Stimulated activated CD4-positive, alpha-beta T cell treated with anti-CD3 and anti-CD28 coated beads, Interleukin-12 subunit alpha, Interleukin-12 subunit beta, amount 100 ng/mL, for 4 hours (primary cell): Measurements from ENCODE around the gene F2RL1.
A peak's percentile ranks its signal among the peaks of the same experiment; 100 is the strongest.
"Not testable (repeated sequence)": the region's sequence is repeated elsewhere in the genome, so short reads cannot be mapped to it uniquely, and the experiment has no call there.

Experiments
- DNase-seq: peaks from one replicate; pipeline ENCODE4 v3.0.0-alpha.2; 2020

F2RL1 gene, protein sequence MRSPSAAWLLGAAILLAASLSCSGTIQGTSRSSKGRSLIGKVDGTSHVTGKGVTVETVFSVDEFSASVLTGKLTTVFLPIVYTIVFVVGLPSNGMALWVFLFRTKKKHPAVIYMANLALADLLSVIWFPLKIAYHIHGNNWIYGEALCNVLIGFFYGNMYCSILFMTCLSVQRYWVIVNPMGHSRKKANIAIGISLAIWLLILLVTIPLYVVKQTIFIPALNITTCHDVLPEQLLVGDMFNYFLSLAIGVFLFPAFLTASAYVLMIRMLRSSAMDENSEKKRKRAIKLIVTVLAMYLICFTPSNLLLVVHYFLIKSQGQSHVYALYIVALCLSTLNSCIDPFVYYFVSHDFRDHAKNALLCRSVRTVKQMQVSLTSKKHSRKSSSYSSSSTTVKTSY

DNA sequence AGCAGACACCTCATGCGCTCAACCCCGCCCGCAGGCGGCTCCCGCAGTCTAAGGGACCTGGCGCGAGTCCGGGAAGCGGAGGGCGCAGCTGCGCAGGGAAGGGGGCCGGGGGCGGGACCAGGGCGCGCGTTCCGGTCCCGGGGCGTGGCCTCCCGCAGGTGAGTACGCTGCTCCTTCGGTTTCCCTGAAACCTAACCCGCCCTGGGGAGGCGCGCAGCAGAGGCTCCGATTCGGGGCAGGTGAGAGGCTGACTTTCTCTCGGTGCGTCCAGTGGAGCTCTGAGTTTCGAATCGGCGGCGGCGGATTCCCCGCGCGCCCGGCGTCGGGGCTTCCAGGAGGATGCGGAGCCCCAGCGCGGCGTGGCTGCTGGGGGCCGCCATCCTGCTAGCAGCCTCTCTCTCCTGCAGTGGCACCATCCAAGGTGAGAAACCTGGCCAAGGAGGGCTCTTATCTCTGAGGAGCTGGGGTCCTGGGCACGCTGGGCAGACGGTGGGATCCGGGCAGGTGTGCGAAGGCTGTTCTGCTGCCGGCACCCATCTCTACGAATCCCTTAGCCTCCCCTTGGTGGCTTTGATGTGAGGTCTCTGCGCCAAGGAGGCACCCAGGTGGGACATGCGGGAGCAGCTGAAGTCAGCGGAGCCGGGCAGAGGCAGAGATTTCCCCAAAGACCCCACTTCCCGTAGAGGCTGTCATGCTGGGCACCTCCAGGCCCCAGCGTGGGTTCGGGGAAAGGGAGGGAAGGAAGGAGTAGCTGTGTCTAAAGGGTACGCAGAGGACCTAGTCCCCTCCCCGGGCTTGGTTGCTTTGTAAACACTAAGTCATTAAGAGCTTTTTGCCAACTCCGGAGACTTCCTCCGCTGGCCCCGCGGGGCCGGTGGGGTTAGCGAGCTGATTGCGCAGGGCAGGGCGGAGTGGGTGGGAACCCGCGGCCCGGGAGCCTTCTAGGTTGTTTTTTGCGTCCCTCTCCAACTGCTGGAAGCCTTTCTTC lies at the start of gene F2RL1:
Gene F2RL1, plus strand, starts transcription at position 187 of the 988 bp plus-strand sequence. Its CDS starts 153 bp downstream, at position 340.
- DNase-seq: peak; percentile 60

DNA sequence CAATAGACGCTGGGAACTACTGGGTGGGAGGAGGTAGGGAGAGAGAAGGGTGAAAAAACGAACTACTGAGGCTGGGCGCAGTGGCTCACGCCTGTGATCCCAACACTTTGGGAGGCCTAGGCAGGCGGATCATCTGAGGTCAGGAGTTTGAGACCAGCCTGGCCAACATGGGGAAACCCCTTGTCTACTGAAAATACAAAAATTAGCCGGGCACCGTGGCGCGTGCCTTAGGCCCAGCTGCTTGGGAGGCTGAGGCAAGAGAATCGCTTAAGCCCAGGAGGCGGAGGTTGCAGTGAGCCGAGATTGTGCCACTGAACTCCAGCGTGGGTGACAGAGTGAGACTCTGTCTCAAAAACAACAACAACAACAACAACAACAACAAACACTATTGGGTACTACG lies 47.8 kb upstream of the F2RL1 start:
- not testable (repeated sequence) for DNase-seq

DNA sequence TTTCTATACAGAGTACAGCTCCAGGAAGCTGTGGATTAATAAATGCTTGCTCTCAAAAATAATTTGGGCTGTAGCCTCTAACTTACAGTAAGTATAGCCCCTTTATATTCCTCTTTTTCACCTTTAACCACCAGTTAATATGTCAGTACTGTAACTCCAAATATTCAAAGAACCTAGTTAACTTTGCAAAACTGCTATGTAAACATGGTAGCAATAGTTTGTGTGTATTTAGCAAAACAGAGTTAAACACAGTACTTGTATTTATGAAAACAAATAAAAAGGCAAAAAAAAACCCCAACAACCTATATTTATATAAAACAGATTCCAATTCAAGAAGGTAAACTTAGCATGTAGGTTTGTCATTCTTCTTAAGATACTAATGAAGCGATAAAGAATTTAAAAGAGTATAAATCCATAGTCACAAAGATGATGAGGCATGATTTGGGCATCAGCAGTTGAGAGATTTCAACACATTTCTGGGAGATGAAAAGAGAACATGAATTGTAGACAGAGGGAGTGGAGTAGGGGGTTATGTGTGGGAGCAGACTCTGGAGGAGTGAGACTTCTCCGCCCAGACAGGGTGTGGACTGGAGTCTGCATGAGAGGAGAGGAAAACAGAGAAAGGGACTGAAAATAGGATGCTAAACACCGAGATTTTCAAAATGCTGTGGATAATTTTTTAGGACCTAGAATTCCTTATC lies 47.0 kb upstream of the F2RL1 start:
- DNase-seq: no peak

DNA sequence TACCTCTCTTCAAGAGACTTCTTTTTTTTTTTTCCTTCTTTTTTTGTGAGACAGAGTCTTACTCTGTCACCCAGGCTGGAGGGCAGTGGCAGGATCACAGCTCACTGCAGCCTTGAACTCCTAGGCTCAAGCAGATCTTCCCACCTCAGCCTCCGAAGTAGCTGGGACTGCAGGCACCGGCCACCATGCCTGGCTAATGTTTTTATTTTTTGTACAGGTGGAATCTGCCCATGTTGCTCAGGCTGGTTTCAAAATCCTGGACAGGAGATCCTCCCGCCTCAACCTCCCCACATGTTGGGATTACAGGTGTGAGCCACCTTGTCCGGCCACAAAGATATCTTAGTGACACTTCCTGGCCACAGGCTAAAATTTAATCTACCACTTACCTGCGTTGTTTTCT lies 42.9 kb upstream of the F2RL1 start:
- no peak for DNase-seq

DNA sequence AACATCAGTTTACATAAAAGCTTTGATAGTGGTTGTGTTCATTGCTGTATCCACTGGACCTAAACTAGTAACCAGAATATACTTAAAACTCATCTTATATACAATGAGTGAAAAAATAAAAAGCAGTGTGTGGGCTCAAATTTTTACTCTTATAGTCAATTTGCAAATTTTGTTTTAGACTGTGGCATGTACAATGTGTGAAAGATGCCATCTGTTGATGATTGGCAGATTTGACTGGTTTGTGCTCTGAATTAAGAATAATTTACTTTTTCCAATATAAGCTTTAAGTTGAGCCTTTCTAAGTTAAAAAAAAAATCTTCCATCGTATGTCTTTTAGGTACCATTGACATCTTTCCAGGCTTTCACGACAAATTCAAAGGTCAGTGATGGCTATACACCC lies 42.4 kb upstream of the F2RL1 start:
- no peak for DNase-seq

DNA sequence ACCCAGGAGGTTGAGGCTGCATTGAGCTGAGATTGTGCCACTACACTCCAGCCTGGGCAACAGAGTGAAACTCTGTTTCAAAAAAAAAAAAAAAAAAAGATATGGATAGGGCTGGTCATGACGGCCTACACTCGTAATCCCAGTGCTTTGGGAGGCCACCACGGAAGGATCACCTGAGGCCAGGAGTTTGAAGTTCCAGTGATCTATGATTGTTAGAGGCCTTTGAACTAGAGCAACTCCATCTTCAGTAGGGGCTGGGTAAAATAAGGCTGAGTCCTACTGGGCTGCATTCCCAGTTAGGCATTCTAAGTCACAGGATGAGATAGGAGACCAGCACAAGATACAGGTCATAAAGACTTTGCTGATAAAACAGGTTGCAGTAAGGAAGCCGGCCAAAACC lies 38.2 kb upstream of the F2RL1 start:
- not testable (repeated sequence) for DNase-seq

DNA sequence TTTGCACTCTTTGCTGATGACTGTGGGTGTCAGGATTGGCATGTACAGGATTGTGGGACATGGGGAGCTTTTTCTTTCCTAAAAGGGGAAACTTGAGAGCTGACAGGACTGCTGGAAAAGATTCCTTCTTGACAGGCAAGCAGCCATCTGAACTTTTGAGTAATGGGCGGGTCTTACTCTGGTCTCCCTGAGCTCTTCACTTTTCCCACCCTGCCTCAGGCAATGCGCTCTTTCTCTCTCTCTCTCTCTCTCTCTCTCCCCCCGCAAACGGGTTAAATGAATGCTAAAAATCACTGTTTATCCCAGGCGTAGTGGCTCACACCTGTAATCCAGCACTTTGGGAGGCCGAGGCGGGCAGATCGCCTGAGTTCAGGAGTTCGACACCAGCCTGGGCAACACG lies 37.1 kb upstream of the F2RL1 start:
- no peak for DNase-seq

DNA sequence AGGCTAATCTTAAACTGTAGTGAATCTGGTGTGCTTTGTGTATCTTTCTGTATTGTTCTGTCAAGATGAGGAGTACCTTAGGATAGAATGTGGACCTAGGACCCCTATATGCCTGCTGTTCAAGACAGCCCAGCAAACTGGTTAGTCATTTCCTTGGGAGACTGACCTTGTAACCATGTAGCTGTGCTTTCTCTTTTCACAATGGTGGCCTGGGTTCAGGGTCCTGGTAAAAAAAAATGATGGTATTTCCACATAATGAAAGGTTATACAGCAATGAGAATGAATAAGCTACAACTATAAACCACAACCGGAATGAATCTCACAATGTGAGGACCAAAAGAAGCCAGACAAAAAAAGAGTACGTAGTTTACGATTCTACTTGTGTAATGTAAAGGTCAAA lies 36.4 kb upstream of the F2RL1 start:
- no peak for DNase-seq

DNA sequence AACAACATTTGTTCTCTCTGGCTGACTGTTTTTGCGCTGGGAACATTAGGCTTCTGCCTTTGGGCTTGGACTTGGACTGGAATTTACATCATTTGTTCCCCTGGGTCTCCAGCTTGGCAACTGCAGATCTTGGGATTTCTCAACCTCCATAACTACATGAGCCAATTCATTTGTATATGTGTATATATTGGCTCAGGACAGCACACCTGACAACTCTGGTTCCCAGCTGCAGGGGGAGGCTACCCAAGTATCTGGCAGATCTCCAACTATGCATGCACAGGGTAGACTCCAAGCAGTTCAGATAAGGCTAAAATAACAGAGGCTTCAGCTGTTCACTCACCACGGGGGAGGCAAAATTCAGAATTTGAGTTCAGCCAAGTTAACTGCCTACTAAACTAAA lies 31.6 kb upstream of the F2RL1 start:
- DNase-seq: no peak

DNA sequence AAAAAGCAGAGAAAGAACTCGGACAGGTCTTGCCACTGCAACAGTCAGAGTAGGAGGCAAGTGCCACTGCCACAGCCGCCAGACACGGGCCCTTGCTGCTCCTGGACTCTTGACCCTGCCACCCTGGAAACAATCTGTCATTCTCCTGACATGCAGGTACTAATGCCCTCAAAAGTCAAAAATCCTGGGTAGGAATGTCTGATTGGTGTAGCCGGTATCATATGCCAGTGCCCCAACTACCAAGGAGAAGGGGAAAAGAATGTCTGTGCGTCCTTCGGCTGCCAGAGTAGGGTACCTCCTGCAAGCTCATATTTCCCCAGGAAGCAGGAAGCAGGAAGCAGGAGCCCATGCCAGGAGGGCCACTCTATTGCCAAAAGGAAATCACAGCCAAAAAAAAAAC lies 30.5 kb upstream of the F2RL1 start:
- DNase-seq: no peak

DNA sequence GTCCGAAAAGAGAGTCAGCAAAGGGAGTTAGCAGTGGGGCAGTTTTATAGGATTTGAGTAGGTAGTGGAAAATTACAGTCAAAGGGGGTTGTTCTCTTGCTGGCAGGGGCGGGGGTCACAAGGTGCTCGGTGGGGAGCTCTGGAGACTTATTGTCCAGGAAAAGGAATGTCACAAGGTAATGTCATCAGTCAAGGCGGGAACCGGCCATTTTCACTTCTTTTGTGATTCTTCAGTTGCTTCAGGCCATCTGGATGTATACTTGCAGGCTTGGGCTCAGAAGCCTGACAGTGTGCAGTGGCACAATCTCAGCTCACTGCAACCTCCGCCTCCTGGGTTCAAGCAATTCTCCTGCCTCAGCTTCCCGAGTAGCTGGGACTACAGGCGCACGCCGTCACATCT lies 29.6 kb upstream of the F2RL1 start:
- DNase-seq: not testable (repeated sequence)

DNA sequence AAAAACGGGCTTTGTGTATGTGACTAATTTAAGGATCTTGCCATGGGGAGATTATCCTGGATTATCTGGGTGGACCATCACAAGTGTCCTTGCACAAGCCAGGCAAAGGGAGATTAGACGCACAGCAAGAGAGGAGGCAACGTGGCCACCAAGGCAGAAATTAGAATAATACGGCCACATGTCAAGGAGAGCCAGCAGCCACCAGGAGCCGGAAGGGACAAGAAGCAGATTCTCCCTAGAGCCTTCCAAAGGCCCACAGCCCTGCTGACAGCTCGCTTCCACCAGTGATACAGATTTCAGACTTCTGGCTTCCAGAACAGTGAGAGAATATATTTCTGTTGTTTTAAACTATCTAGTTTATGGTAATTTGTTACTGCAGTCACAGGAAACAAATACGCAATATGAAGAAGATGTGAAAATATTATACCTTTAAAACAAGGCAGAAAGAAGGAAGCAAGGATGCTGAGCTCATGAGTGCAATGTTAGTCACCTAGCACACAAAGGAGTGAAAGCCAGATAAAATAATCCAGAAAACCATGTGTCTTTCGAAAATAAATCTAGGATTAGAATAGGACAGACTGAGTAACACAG lies 28.7 kb upstream of the F2RL1 start:
- DNase-seq: no peak

DNA sequence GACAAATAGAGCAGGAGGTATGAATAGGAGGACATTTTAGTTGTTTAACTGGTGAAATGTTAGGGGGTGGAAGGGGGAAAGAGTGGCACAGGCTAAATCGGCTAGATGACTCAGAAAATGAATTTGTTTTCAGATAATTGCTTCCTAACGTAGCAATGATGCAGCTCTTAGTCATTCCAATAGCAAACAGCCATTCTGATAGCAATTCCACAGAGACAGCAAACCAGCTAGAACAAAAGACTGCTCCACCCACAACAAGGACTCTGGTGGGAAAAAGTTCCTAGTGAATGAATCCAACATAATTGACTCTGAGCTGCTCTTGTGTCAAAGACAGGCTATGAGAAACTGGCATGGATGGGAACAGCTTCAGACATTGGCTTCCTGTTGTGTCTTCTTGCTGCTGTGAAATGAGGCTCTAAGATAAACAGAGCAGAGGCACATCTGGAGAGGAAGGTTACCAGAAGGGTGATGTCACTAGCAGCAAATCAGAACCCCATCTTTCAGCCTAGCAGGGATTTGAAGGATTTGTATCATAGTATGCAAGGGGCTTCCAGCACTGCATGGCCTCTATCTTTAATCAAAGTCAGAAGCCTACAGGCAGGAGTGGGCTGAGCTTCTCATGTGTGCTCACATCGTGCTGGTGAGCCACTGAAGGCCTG lies 28.1 kb upstream of the F2RL1 start:
- no peak for DNase-seq

DNA sequence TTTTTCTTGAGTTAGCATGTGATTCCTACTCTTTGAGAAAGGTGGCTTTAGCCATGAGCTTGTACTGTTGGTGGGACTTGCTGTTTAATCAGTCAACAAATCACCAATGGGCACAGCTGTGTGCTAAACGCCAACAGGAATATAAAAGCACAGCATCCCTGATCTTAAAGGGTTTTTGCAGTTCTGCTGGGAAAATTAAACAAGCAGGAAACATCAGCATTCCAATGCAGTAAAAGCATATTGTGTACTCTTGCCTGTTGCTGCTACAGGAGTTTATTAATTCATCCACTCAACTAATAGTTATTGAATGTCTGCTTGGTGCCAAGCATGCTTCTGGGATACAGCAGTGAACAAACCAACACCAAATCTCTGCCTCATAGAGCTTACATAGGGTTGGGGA lies 27.4 kb upstream of the F2RL1 start:
- DNase-seq: no peak

DNA sequence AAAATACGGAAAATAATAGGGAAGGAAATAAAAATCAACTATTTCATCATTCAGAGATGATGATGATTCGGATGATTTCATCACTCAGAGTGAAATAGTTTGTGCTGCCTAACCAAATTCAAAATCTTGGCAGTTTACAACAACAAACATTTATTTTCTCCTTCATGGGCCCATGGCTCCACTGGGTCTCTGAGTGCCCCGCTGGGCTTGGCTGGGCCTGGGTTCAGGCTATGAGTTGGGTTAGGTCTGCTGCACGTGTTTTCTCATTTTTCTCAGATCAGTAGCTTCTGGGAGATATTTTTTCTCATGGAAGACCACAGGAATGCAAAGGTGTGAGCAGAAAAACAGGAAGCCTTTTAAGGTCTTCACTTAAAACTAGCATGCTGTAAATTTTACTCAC lies 24.0 kb upstream of the F2RL1 start:
- DNase-seq: no peak

DNA sequence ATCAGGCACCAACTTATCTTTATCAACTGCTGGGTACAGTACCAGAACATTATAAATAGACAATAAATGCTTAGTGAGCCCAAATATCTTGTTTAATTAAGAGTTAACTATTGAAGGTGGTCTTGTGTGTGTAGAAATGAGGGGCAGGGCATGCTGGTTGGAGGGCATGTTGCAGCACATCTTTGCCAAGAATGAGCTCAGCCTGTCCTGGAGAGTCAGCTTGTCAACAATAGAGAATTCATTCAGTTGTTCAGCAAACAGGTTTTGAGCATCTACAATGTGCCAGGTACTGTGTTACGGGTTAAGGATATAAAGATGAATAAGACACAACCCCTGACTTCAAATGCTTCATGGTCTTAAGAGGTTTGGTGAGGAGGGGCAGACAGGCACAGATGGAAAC lies 19.2 kb upstream of the F2RL1 start:
- no peak for DNase-seq

DNA sequence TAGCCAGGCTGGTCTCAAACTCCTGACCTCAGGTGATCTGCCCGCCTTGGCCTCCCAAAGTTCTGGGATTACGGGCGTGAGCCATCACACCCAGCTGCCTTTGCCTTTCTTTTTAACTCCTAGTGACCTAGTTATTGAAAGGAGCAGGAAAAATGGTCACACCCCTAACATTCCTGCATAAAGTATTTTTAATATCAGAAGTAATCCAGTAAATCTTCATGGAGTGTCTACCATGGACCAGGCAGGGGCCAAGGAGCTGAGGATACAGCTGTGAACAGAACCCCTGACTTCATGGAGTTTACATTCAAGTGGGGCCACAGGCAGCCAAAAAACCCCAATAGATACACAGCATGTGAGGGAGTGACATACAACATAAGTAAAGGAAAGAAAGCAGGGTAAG lies 18.3 kb upstream of the F2RL1 start:
- DNase-seq: no peak

DNA sequence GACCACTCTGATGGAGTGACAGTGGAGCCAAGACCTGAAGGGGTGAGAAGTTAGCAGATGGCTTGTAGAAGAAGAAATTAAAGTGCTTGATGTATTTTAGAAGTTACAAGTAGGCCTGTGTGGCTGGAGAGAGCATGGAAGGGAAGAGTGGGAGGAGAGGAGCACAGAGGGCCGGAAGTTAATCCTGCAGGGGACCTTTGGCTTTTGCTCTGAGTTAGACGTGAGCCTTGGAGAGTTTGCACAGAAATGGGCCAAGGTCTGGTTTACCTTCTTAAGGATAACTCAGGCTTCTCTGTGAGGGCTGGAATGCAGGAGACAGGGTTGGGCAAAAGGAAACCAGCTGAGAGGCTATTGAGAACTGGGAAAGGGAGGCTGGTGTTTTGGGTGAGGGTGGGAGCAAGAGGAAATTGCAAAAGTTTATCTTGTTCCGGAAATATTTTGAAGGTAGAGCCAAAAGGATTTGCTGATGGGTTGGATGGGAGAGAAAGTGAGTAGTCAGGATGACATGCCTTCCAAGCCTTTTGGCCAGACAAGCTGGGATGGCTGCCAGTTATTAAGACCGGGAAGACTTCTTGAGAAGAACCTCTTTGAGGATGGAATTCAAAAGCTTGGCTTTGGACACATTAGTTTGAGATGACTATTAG lies 17.5 kb upstream of the F2RL1 start:
- DNase-seq: no peak

DNA sequence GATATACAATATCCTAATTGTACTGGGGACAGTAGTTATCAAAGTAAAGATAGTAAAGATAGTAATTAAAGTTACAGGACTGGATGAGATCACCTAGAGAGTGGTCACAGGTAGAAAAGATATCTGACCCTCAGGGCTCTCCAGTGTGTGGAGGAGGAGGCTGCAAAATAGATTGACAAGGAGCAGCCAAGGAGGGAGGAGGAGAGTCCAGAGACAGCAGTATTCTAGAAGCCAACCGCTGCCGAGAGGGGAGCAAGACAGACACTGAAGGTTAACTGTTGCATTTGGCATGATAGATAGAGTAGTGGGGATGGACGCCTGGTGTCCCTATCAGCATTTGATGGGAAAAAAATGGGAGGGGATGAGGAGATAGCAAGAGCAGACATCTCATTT lies 17.0 kb upstream of the F2RL1 start:
- no peak for DNase-seq

DNA sequence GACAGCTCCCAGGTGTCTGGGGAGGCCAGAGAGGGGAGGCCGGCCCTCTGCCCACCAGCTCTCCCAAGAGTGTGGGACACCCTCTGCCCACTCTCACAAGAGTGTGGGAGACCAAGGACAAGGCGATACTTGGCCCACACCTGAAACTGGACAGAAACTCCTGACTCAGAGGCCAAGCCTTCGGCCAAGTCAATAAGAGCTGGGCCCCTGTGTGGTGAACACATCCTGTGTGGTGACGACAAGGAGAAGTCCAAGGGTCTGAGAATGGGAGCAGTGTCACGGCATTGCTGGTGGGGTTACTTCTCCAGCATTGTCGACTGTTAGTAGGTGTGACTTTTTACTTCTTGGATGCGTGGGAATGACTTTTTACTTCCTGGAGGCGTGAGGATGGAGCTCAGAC lies 14.6 kb upstream of the F2RL1 start:
- no peak for DNase-seq

DNA sequence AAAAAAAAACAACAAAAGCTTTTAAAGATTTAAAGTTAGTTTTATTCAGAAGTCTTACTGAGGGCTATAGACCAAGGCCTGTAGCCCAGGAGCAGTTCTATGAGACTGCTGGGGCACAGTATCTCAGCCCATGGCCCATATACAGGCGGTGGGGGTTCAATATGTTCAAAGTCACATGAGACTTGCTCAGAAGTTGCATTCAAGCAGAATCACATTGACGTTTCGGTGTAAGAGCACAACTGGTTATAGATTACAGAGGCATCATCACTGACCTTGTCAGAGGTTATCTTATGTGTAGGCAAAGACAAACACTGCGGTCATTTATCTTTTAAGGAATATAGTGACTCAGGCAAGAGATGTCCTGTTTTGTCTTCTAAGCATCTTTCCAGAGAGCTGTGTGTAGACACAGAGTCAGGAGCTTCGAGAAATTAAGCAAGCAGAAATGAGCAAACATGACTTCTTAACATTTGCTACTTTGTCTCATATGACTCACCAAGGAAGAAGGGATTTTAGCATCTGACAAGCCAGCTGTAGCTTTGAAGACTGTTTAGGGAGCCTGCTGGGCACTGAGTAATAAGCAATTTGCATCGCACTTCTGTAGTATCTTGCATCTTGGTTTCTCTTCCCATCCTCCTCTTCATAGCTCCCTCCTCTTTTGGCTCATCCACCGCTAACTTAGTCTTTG lies 12.9 kb upstream of the F2RL1 start:
- DNase-seq: no peak
